RWPE2 (cell line): Measurements from ENCODE around the gene INO80C.

ENCODE experiments used
- ATAC-seq: fragments of 200-7000 bp; cut with Tn5 transposase; 3 replicates; pipeline ENCODE4 v1.9.1; 2021; ENCODE audit warnings: low read depth
- DNase-seq: peaks from one replicate; pipeline ENCODE4 v3.0.0-alpha.2; 2020; ENCODE audit warnings: low spot score
- H3K27ac ChIP-seq: fragments of 450-650 bp; 2 replicates; pipeline ENCODE4 v1.5.1; 2017; ENCODE audit warnings: mild to moderate bottlenecking; ENCODE audit not compliant: poor library complexity, severe bottlenecking
- H3K27me3 ChIP-seq: fragments of 250-450 bp; sonication (Bioruptor Pico); 2 replicates; pipeline ENCODE4 v1.5.1; 2021; ENCODE audit warnings: mild to moderate bottlenecking, moderate library complexity; ENCODE audit not compliant: insufficient read depth, poor library complexity, severe bottlenecking
- H3K36me3 ChIP-seq: fragments of 250-450 bp; sonication (Bioruptor Pico); 2 replicates; pipeline ENCODE4 v1.5.1; 2020; ENCODE audit warnings: low read depth, mild to moderate bottlenecking, moderate library complexity
- H3K4me1 ChIP-seq: fragments of 250-450 bp; sonication (Bioruptor Pico); 2 replicates; pipeline ENCODE4 v1.5.1; 2021; ENCODE audit warnings: mild to moderate bottlenecking, moderate library complexity; ENCODE audit not compliant: insufficient read depth, poor library complexity, severe bottlenecking
- H3K4me3 ChIP-seq: fragments of 250-450 bp; sonication (Bioruptor Pico); 2 replicates; pipeline ENCODE4 v1.5.1; 2021; ENCODE audit warnings: mild to moderate bottlenecking, moderate library complexity; ENCODE audit not compliant: severe bottlenecking
- H3K9me3 ChIP-seq: fragments of 250-450 bp; sonication (Bioruptor Pico); 2 replicates; pipeline ENCODE4 v1.5.1; 2021; ENCODE audit warnings: mild to moderate bottlenecking, moderate library complexity; ENCODE audit not compliant: severe bottlenecking
- TF ChIP-seq, protein P1 (sequence below): fragments of 450-650 bp; IDR thresholded peaks from one replicate; pipeline ENCODE4 v1.5.1; 2017; ENCODE audit warnings: mild to moderate bottlenecking, moderate library complexity; ENCODE audit not compliant: poor library complexity, severe bottlenecking

The INO80C gene

DNA sequence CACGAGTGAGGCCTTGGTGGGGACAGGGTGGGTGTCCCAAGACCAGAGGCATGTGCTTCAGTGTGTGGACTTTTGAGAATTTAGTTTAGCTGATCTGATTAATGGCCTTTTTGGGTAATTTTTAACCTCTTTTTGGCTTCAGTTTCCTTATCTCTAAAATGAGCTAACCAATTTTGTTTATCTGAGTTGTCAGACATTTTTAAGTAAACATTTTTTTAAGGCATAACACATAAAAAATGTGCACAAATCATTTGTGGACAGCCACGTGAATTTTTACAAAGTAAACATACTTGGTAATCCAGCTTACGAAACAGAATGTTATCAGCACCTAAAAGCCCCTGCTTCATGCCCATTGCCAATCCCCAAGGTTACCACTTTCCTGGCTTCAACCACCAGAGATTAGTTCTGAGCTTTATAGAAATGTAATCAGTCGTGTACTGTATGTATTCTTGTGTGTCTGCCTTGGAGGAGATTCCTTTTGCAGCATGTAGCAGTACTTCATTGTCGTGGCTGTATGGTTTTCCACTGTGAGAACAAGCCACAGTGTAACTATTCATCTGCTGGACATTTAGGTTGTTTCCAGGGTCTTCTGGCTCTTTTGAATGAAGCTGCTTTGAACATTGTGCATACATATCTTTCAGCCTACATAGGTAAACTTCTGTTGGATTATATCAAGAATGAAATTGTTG lies 8.4 kb upstream of the INO80C start:
- ATAC-seq (no peak), DNase-seq (no peak)
- TF ChIP-seq, protein P1, sequence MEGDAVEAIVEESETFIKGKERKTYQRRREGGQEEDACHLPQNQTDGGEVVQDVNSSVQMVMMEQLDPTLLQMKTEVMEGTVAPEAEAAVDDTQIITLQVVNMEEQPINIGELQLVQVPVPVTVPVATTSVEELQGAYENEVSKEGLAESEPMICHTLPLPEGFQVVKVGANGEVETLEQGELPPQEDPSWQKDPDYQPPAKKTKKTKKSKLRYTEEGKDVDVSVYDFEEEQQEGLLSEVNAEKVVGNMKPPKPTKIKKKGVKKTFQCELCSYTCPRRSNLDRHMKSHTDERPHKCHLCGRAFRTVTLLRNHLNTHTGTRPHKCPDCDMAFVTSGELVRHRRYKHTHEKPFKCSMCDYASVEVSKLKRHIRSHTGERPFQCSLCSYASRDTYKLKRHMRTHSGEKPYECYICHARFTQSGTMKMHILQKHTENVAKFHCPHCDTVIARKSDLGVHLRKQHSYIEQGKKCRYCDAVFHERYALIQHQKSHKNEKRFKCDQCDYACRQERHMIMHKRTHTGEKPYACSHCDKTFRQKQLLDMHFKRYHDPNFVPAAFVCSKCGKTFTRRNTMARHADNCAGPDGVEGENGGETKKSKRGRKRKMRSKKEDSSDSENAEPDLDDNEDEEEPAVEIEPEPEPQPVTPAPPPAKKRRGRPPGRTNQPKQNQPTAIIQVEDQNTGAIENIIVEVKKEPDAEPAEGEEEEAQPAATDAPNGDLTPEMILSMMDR = no peak
- H3K4me3 ChIP-seq = no peak overlapping the region
- no peaks in the 10 kb centered on the region for H3K9me3 ChIP-seq
- no peak overlapping the region for H3K27ac ChIP-seq
- H3K4me1 ChIP-seq = peaks cover 9% of the 10 kb centered on the region
- H3K36me3 ChIP-seq = no peaks in the 10 kb centered on the region
- no peaks in the 10 kb centered on the region for H3K27me3 ChIP-seq

DNA sequence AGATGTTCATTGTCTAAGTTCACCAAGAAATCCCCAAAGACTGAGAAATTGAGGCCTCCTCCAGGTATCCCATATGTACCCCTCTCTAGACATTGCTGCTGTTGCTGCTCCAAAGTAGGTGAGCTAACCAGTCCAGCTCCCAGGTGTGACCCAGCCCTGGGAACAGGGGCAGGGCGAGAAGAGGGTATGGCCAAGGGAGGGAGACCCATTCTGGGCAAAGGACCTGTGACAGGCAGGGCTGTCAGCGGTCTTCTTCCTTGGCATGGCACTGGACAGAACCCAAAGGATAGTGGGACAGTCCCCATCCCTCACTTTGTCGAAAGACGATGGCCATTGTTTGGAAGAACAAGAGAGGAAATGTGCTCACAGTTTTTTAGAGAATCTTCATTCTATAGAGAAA lies 7.2 kb upstream of the INO80C start:
- Histone ChIP-seq H3K27ac (no peak overlapping the region), H3K36me3 (no peaks in the 10 kb centered on the region), H3K9me3 (no peaks in the 10 kb centered on the region), H3K4me1 (peaks cover 9% of the 10 kb centered on the region), H3K4me3 (no peak overlapping the region), H3K27me3 (no peaks in the 10 kb centered on the region)
- TF ChIP-seq, protein P1 = no peak
- no peak for DNase-seq
- no peak for ATAC-seq

DNA sequence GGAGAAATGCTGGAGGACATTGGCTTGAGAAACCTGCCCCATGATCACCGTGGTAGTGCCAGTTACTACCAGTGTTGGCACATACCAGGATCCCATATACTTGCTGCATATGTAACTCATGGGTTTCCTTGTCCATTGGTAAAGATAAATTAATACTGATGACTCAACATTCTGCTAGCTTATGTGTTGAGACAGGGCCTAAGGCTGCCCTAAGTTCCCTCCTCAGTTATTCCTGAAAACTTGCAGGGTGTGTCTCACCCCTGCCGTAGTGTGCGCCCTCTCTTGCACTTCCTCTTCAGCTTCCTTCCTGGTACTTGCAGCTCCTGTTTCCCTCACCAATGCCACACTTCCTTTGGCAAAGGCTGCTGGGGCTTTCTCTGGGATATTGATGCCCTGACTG lies 4.3 kb upstream of the INO80C start:
- Histone ChIP-seq H3K9me3 (no peaks in the 10 kb centered on the region), H3K4me1 (peaks cover 10% of the 10 kb centered on the region), H3K27ac (peak overlapping the region; percentile 54), H3K36me3 (no peaks in the 10 kb centered on the region), H3K4me3 (no peak overlapping the region), H3K27me3 (no peaks in the 10 kb centered on the region)
- DNase-seq (no peak), ATAC-seq (peak; percentile 63)
- TF ChIP-seq, protein P1 = no peak

DNA sequence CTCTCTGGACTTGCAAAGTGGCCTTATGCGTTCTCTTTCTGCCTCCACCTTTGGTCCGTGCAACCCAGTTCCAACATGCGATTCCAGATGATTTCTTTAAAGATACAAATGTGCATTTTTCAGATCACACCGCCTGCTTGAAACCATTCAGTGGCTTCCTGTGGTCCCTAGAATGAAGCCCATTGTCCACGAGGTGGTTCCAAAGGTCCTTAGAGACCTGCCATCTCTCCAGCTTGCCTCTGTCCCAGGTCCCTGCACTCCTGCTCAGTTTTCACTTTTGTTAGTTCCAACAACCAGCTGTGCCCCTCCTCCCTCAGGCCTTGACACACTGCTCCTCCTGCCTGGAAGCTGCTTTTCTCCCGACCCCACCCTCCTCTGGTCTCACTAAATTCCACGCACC lies 3.6 kb upstream of the INO80C start:
- Histone ChIP-seq H3K4me1 (peaks cover 17% of the 10 kb centered on the region), H3K9me3 (no peaks in the 10 kb centered on the region), H3K27ac (peak overlapping the region; percentile 54), H3K36me3 (no peaks in the 10 kb centered on the region; the same call in 1 of the 2 replicates), H3K27me3 (no peaks in the 10 kb centered on the region), H3K4me3 (no peak overlapping the region)
- no peak for DNase-seq
- no peak for ATAC-seq
- TF ChIP-seq, protein P1 = no peak

DNA sequence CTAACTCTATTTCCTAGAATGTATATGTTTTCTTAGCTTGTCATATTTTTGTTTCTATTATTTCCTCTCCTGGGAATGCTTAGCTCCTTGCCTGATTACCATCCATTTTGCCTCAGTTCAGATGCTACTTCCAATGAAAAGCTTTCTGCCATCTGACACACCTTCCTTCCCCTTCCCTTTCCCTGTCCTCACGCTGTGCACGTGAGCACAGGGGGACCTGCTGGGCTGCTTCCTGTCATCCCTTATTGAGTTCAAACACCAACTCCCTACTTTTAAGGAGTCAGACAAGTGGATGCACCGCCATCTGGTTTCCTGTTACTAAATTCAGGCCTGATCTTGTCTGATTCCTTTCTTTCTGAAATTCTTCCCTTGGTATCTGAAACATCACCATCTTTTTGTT lies 2.4 kb upstream of the INO80C start:
- Histone ChIP-seq H3K36me3 (no peaks in the 10 kb centered on the region; the same call in 1 of the 2 replicates), H3K4me1 (peaks cover 23% of the 10 kb centered on the region), H3K27ac (no peak overlapping the region), H3K9me3 (no peaks in the 10 kb centered on the region), H3K27me3 (no peaks in the 10 kb centered on the region), H3K4me3 (no peak overlapping the region)
- TF ChIP-seq, protein P1 = no peak
- ATAC-seq (no peak), DNase-seq (no peak)
